ENCODE measurements around the gene MTA1.

The MTA1 gene

GRCh38 chr14:105501504-105502291, 82.1 kb downstream of the MTA1 start:
- no peak for DNase-seq

- DNase-seq = no peak
These were observed 83.0 kb downstream of the MTA1 start for GRCh38 chr14:105502446-105503295.

GRCh38 chr14:105503296-105503640, 83.6 kb downstream of the MTA1 start:
- no peak for DNase-seq

GRCh38 chr14:105503935-105504692, 84.5 kb downstream of the MTA1 start:
- no peak for DNase-seq

GRCh38 chr14:105505101-105505500, 85.5 kb downstream of the MTA1 start:
- DNase-seq = no peak

GRCh38 chr14:105507247-105507646, 87.6 kb downstream of the MTA1 start:
- no peak for DNase-seq

GRCh38 chr14:105508069-105508468, 88.4 kb downstream of the MTA1 start:
- no peak for DNase-seq

GRCh38 chr14:105508601-105509000, 89.0 kb downstream of the MTA1 start:
- DNase-seq = no peak

- no peak for DNase-seq
These were observed 97.5 kb downstream of the MTA1 start for GRCh38 chr14:105517096-105517495.

GRCh38 chr14:105519946-105520698, 100.5 kb downstream of the MTA1 start:
- no peak for DNase-seq

All from T-helper 9 cell (primary cell).